Activated CD8-positive, alpha-beta T cell treated with anti-CD3 and anti-CD28 coated beads for 36 hours (primary cell): Measurements from ENCODE around the gene MAGIX. TPM values are rescaled to one million over a fixed set of nuclear protein-coding genes. Genes with fewer than 3 reads are reported as not detected.

Source experiments
- ATAC-seq: fragments of 200-7000 bp; cut with Tn5 transposase; one replicate; pipeline ENCODE4 v1.10.0; 2021; ENCODE audit warnings: mild to moderate bottlenecking, moderate library complexity
- CTCF ChIA-PET: fragments of 350-600 bp; sonication (Branson Sonifier 250); formaldehyde crosslinking; loops from one replicate; lab custom pipeline; 2021; ENCODE audit warnings: antibody characterized with exemption; lab: Charles Lee
- POLR2A ChIA-PET: fragments of 350-600 bp; sonication (Branson Sonifier 250); formaldehyde crosslinking; loops from one replicate; lab custom pipeline; 2021; ENCODE audit warnings: antibody characterized with exemption; lab: Charles Lee
- DNase-seq: peaks from one replicate; pipeline ENCODE4 v3.0.0-alpha.2; 2020
- H3K27ac Mint-ChIP-seq: one replicate; pipeline ENCODE4 v1.8.0; 2021; ENCODE audit warnings: mild to moderate bottlenecking, mixed read lengths
- H3K27me3 Mint-ChIP-seq: one replicate; pipeline ENCODE4 v1.8.0; 2021; ENCODE audit warnings: mixed read lengths
- H3K36me3 Mint-ChIP-seq: one replicate; pipeline ENCODE4 v1.8.0; 2021; ENCODE audit warnings: low read depth, mixed read lengths
- H3K4me1 Mint-ChIP-seq: one replicate; pipeline ENCODE4 v1.8.0; 2021; ENCODE audit warnings: low read depth, mixed read lengths
- H3K4me3 Mint-ChIP-seq: one replicate; pipeline ENCODE4 v1.8.0; 2021; ENCODE audit warnings: mild to moderate bottlenecking, moderate library complexity, mixed read lengths
- H3K9me3 Mint-ChIP-seq: one replicate; pipeline ENCODE4 v1.8.0; 2021; ENCODE audit warnings: mixed read lengths
- CTCF ChIP-seq: fragments of 200-600 bp; IDR thresholded peaks from one replicate; pipeline ENCODE4 v1.8.0; 2022; ENCODE audit warnings: antibody characterized with exemption, mild to moderate bottlenecking
- intact Hi-C: fragments of 100-400 bp; cut with micrococcal nuclease; formaldehyde crosslinking; loops from one replicate; pipeline ENCODE4 v1.10.0; 2022
- total RNA-seq, 2 experiments: library from RNA; stranded (reverse); gene quantifications; one replicate each; pipeline ENCODE4 v1.2.3, GENCODE V29; 2021

Gene MAGIX
- total RNA-seq, 2 experiments from 2014 or later, result 0.54 to 0.87 TPM

GRCh38 chrX:49192722-49193328, 30.3 kb downstream of the MAGIX start:
- peak; percentile 57 for DNase-seq
- ATAC-seq, result no peak
- Mint-ChIP-seq H3K4me1 (peaks cover 20% of the 10 kb centered on the region), H3K36me3 (no peaks in the 10 kb centered on the region), H3K27me3 (no peaks in the 10 kb centered on the region), H3K9me3 (no peaks in the 10 kb centered on the region), H3K4me3 (peak overlapping the region; percentile 40), H3K27ac (peak overlapping the region; percentile 65)
- intact Hi-C loops, result loop anchor here (5.0 kb wide), 1 partner anchor 79 kb away; no protein-coding TSS in a partner anchor
- TF ChIP-seq CTCF, result peak; percentile 50
- CTCF ChIA-PET, result interaction anchor here (0.6 to 2.1 kb wide), 19 partner anchors 8 to 561 kb away, joined by 3 to 12 read pairs (median 4); no protein-coding TSS in a partner anchor
- POLR2A ChIA-PET, result interaction anchor here (1.0 to 1.2 kb wide), 2 partner anchors 26 to 56 kb away, joined by 3 read pairs; no protein-coding TSS in a partner anchor

DNA sequence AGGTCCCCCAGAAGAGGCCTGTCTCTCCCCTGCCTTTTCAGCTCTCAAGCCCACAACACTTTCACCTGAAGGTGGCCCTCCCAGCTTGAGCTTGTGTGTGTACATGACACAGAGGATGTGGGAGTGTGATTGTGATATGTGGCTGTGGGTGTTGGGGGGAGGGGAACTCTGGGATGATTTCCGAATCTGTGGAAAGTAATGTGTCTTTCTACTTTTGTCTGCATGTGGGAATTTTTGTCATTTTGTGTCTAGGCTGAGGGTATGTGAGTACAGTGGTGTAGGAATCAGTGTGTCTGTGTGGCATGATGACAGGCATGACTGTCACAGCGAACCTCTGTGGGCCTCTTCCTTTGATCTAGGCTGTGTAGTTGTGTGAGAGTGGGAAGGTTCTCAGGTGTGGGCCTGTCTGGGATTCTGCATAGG, 31.0 kb downstream of the MAGIX start:
- CTCF ChIA-PET, result interaction anchor here (0.8 to 2.1 kb wide), 10 partner anchors 14 to 98 kb away, joined by 3 to 12 read pairs (median 4); no protein-coding TSS in a partner anchor
- intact Hi-C loops, result loop anchor here (5.0 kb wide), 1 partner anchor 79 kb away; no protein-coding TSS in a partner anchor
- DNase-seq (peak; percentile 43), ATAC-seq (no peak)
- H3K36me3 Mint-ChIP-seq, result no peaks in the 10 kb centered on the region
- POLR2A ChIA-PET, result no interaction called here
- H3K4me1 Mint-ChIP-seq, result peaks cover 26% of the 10 kb centered on the region
- TF ChIP-seq CTCF, result no peak
- H3K27ac Mint-ChIP-seq, result peak overlapping the region; percentile 65
- no peaks in the 10 kb centered on the region for H3K27me3 Mint-ChIP-seq
- H3K4me3 Mint-ChIP-seq, result peak overlapping the region; percentile 24
- H3K9me3 Mint-ChIP-seq, result no peaks in the 10 kb centered on the region

GRCh38 chrX:49197543-49198087, 35.1 kb downstream of the MAGIX start:
- no peak for DNase-seq
- no peaks in the 10 kb centered on the region for H3K36me3 Mint-ChIP-seq
- no peak overlapping the region for H3K4me3 Mint-ChIP-seq
- H3K9me3 Mint-ChIP-seq, result no peaks in the 10 kb centered on the region
- no peaks in the 10 kb centered on the region for H3K27me3 Mint-ChIP-seq
- ChIA-PET POLR2A (interaction anchor here (0.6 to 0.9 kb wide), 2 partner anchors 10 to 550 kb away, joined by 3 to 4 read pairs; no protein-coding TSS in a partner anchor), CTCF (no interaction called here)
- no peak for ATAC-seq
- H3K27ac Mint-ChIP-seq, result no peak overlapping the region
- intact Hi-C loops, result no loop called here
- no peak for TF ChIP-seq CTCF
- H3K4me1 Mint-ChIP-seq, result peaks cover 30% of the 10 kb centered on the region

- peak overlapping the region; percentile 51 for H3K4me3 Mint-ChIP-seq
- ChIA-PET POLR2A (interaction anchor here (0.9 kb wide), 1 partner anchor 11 kb away, joined by 4 read pairs; no protein-coding TSS in a partner anchor), CTCF (no interaction called here)
- no peak overlapping the region for H3K27ac Mint-ChIP-seq
- H3K4me1 Mint-ChIP-seq, result peaks cover 21% of the 10 kb centered on the region
- no peaks in the 10 kb centered on the region for H3K27me3 Mint-ChIP-seq
- ATAC-seq (peak; percentile 19), DNase-seq (peak; percentile 17)
- TF ChIP-seq CTCF, result no peak
- intact Hi-C loops, result no loop called here
- no peaks in the 10 kb centered on the region for H3K36me3 Mint-ChIP-seq
- no peaks in the 10 kb centered on the region for H3K9me3 Mint-ChIP-seq
Measured at GRCh38 chrX:49198540-49199314, 36.2 kb downstream of the MAGIX start.
